HepG2 (cell line): ENCODE results near the gene ALDOA. TPM values are rescaled to one million over a fixed set of nuclear protein-coding genes. Genes with fewer than 3 reads are reported as not detected.

Experiments used
- ATAC-seq: fragments of 200-7000 bp; cut with Tn5 transposase; 3 replicates; pipeline ENCODE4 v1.9.1; 2020; ENCODE audit warnings: mild to moderate bottlenecking, moderate library complexity
- BruUV-seq: library from RNA; stranded (reverse); fragments of 400-500 nt; replicated peaks from 2 replicates; lab custom pipeline; 2021; lab: Mats Ljungman, UMichigan
- CTCF ChIA-PET: fragments of 300-600 bp; formaldehyde crosslinking; extraction: SDS; loops from one replicate; lab custom pipeline; 2021; ENCODE audit warnings: low total read pairs, inconsistent platforms, low intra/inter-chr PET ratio; lab: Yijun Ruan, JAX
- POLR2A ChIA-PET: fragments of 350-600 bp; sonication (Branson Sonifier 250); formaldehyde crosslinking; loops from one replicate; lab custom pipeline; 2020; ENCODE audit warnings: antibody characterized with exemption, inconsistent platforms; lab: Yijun Ruan, JAX
- DNase-seq: peaks from one replicate; pipeline ENCODE4 v3.0.0-alpha.2; 2015; ENCODE audit warnings: low spot score
- FAIRE-seq: peaks from 3 replicates; lab custom pipeline; 2011; peaks lifted over from hg19 to GRCh38; lab: Jason Lieb, UNC
- H2AFZ ChIP-seq: one replicate; pipeline ENCODE4 v1.6.1; 2011; ENCODE audit warnings: low read length, inconsistent platforms
- H3K27ac ChIP-seq: fragments of 300-600 bp; 3 replicates; pipeline ENCODE4 v1.8.0; 2011; ENCODE audit warnings: mixed run types, mild to moderate bottlenecking, mixed read lengths, low read length, inconsistent platforms; ENCODE audit not compliant: insufficient read depth; ENCODE audit errors: extremely low read length
- H3K27me3 ChIP-seq, 2 experiments: fragments of 200-600 bp in 1 of 2; 2 replicates in 1 of 2; 3 replicates in 1 of 2; pipeline versions ENCODE4 v1.6.0 to v1.8.0; 2011; ENCODE audit warnings: low read length in 2 of 2, mild to moderate bottlenecking in 2 of 2, moderate library complexity in 2 of 2, inconsistent platforms in 1 of 2; ENCODE audit not compliant: insufficient read depth in 2 of 2, control insufficient read depth in 1 of 2
- H3K36me3 ChIP-seq, 2 experiments: fragments of 200-600 bp in 1 of 2; replicated peaks in 1 of 2; 2 replicates in 1 of 2; 3 replicates in 1 of 2; pipeline versions ENCODE4 v1.5.1 to v1.8.0; 2011; ENCODE audit warnings: low read length in 2 of 2, inconsistent platforms in 1 of 2; ENCODE audit not compliant: insufficient read depth in 2 of 2, control insufficient read depth in 1 of 2
- H3K4me1 ChIP-seq: 2 replicates; pipeline ENCODE4 v1.5.1; 2012; ENCODE audit warnings: low read length, inconsistent platforms; ENCODE audit not compliant: insufficient read depth
- H3K4me2 ChIP-seq: 2 replicates; pipeline ENCODE4 v1.6.0; 2011; ENCODE audit warnings: low read depth, low read length, inconsistent platforms
- H3K4me3 ChIP-seq, 3 experiments: fragments of 200-600 bp in 1 of 3; sonication (generic), shearing (Covaris generic) in 1 of 3; replicated peaks in 1 of 3; 2 replicates each; pipeline ENCODE4 v1.5.1; 2011 to 2016; ENCODE audit warnings: low read length in 3 of 3, inconsistent platforms in 2 of 3, low read depth in 2 of 3, mild to moderate bottlenecking in 2 of 3, control low read depth in 1 of 3, mixed read lengths in 1 of 3; ENCODE audit not compliant: insufficient read depth in 1 of 3
- H3K79me2 ChIP-seq: one replicate; pipeline ENCODE4 v1.6.1; 2011; ENCODE audit warnings: low read length, inconsistent platforms; ENCODE audit not compliant: insufficient read depth
- H3K9ac ChIP-seq: 2 replicates; pipeline ENCODE4 v1.6.0; 2011; ENCODE audit warnings: mild to moderate bottlenecking, low read depth, low read length, inconsistent platforms; ENCODE audit not compliant: insufficient read depth
- H3K9me3 ChIP-seq: 2 replicates; pipeline ENCODE4 v1.5.1; 2012; ENCODE audit warnings: mild to moderate bottlenecking, low read length
- H4K20me1 ChIP-seq: 2 replicates; pipeline ENCODE4 v1.6.0; 2011; ENCODE audit warnings: inconsistent platforms, mild to moderate bottlenecking, low read length, moderate library complexity; ENCODE audit not compliant: insufficient read depth
- ELF1 ChIP-seq: sonication (generic); formaldehyde crosslinking; IDR thresholded peaks from 2 replicates; pipeline ENCODE4 v1.4.0; 2020; ENCODE audit warnings: missing genetic modification reagents
- ELF3 ChIP-seq: IDR thresholded peaks from 2 replicates; pipeline ENCODE4 v1.6.1; 2016; ENCODE audit warnings: missing genetic modification reagents, missing compliant biosample characterization
- FOXM1 ChIP-seq: sonication (generic); formaldehyde crosslinking; IDR thresholded peaks from 2 replicates; pipeline ENCODE4 v1.5.0; 2020; ENCODE audit warnings: missing genetic modification reagents
- KDM4B ChIP-seq: sonication (generic); formaldehyde crosslinking; IDR thresholded peaks from 2 replicates; pipeline ENCODE4 v1.4.0; 2020; ENCODE audit warnings: missing genetic modification reagents
- RARA ChIP-seq: IDR thresholded peaks from 2 replicates; pipeline ENCODE4 v1.6.1; 2016; ENCODE audit warnings: missing genetic modification reagents, missing compliant biosample characterization
- SMC3 ChIP-seq: IDR thresholded peaks from 2 replicates; pipeline ENCODE4 v1.6.1; 2011; ENCODE audit warnings: low read length, improper control_type of control experiment
- TEAD2 ChIP-seq: sonication (generic); formaldehyde crosslinking; IDR thresholded peaks from 2 replicates; pipeline ENCODE4 v1.9.0; 2021; ENCODE audit warnings: missing genetic modification reagents
- XBP1 ChIP-seq: sonication (generic); formaldehyde crosslinking; IDR thresholded peaks from 2 replicates; pipeline ENCODE4 v1.5.0; 2020; ENCODE audit warnings: missing genetic modification reagents
- YEATS4 ChIP-seq: sonication (generic); formaldehyde crosslinking; IDR thresholded peaks from 2 replicates; pipeline ENCODE4 v1.4.0; 2020; ENCODE audit warnings: missing genetic modification reagents, borderline replicate concordance
- ZMYM4 ChIP-seq: sonication (generic); formaldehyde crosslinking; IDR thresholded peaks from 2 replicates; pipeline ENCODE4 v1.8.1; 2023; ENCODE audit warnings: mild to moderate bottlenecking, missing genetic modification reagents
- ZNF101 ChIP-seq: sonication (generic); formaldehyde crosslinking; IDR thresholded peaks from 2 replicates; pipeline ENCODE4 v1.4.0; 2020; ENCODE audit warnings: mild to moderate bottlenecking, low read depth, missing genetic modification reagents, borderline replicate concordance
- ZNF343 ChIP-seq: sonication (generic); formaldehyde crosslinking; IDR thresholded peaks from 2 replicates; pipeline ENCODE4 v1.4.0; 2020; ENCODE audit warnings: mild to moderate bottlenecking, missing genetic modification reagents
- ZNF44 ChIP-seq: sonication (generic); formaldehyde crosslinking; IDR thresholded peaks from 2 replicates; pipeline ENCODE4 v1.5.1; 2020; ENCODE audit warnings: mild to moderate bottlenecking, missing genetic modification reagents
- ZNF749 ChIP-seq: sonication (generic); formaldehyde crosslinking; IDR thresholded peaks from 2 replicates; pipeline ENCODE4 v1.8.0; 2022; ENCODE audit warnings: mild to moderate bottlenecking, missing genetic modification reagents, moderate library complexity, borderline replicate concordance
- ZNF850 ChIP-seq: sonication (generic); formaldehyde crosslinking; conservative IDR thresholded peaks from 2 replicates; pipeline ENCODE4 v1.9.0; 2021; ENCODE audit warnings: mild to moderate bottlenecking, missing genetic modification reagents
- ZNF879 ChIP-seq: sonication (generic); formaldehyde crosslinking; IDR thresholded peaks from 2 replicates; pipeline ENCODE4 v1.8.1; 2023; ENCODE audit warnings: missing genetic modification reagents
- ZNF883 ChIP-seq: sonication (generic); formaldehyde crosslinking; IDR thresholded peaks from 2 replicates; pipeline ENCODE4 v1.5.1; 2020; ENCODE audit warnings: mild to moderate bottlenecking, missing genetic modification reagents; ENCODE audit errors: not compliant biosample characterization
- ZSCAN30 ChIP-seq: sonication (generic); formaldehyde crosslinking; IDR thresholded peaks from 2 replicates; pipeline ENCODE4 v1.5.0; 2020; ENCODE audit warnings: mild to moderate bottlenecking, missing genetic modification reagents
- WGBS: methylation state at CpG from one replicate; pipeline ENCODE4 v1.1.6; 2017; ENCODE audit warnings: low lambda C conversion rate; 5-methylcytosine and 5-hydroxymethylcytosine counted together
- in situ Hi-C: cut with HindIII; loops from 2 replicates; pipeline ENCODE4 v1.10.0; 2017; ENCODE audit warnings: low pct_unique_long_range_greater_than_20kb; ENCODE audit not compliant: extremely low pct_ligation_motif_present
- intact Hi-C: fragments of 100-400 bp; cut with micrococcal nuclease; formaldehyde crosslinking; loops from one replicate; pipeline ENCODE4 v1.10.0; 2022; ENCODE audit not compliant: unreplicated experiment
- polyA plus RNA-seq, 8 experiments: library from polyadenylated mRNA; depleted of rRNA in 3 of 8; stranded (reverse) in 7 of 8; unstranded in 1 of 8; fragments of >200 nt; fragmentation: Illumina TruSeq in 4 of 8; extraction: Trizol in 4 of 8; gene quantifications; 2 replicates each; pipeline versions ENCODE4 v1.2.1 to v1.2.3, GENCODE V29; 2011 to 2016; ENCODE audit warnings: low read depth in 4 of 8, missing spikeins in 1 of 8, mixed read lengths in 1 of 8; ENCODE audit not compliant: insufficient read depth in 1 of 8
- total RNA-seq, 5 experiments: library from RNA; depleted of rRNA; stranded (reverse); fragments of >200 nt; fragmentation: Illumina TruSeq; extraction: Trizol; gene quantifications; 2 replicates each; pipeline ENCODE4 v1.2.3, GENCODE V29; 2016; ENCODE audit warnings: low read depth in 1 of 5
- TF ChIP-seq, protein P1 (sequence below): sonication (generic); formaldehyde crosslinking; conservative IDR thresholded peaks from 2 replicates; pipeline ENCODE4 v1.4.0; 2020; ENCODE audit warnings: missing genetic modification reagents
- TF ChIP-seq, protein P2 (sequence below): sonication (generic); formaldehyde crosslinking; IDR thresholded peaks from 2 replicates; pipeline ENCODE4 v1.5.0; 2020; ENCODE audit warnings: missing genetic modification reagents
- TF ChIP-seq, protein P3 (sequence below): IDR thresholded peaks from 2 replicates; pipeline ENCODE4 v1.6.1; 2016; ENCODE audit warnings: control low read depth

ALDOA gene
- total and polyA plus RNA-seq, 2 of the 13 experiments (the other 11 are each of a cell fraction or from before 2014, with no cell fraction given), result 925 to 1,884 TPM

DNA sequence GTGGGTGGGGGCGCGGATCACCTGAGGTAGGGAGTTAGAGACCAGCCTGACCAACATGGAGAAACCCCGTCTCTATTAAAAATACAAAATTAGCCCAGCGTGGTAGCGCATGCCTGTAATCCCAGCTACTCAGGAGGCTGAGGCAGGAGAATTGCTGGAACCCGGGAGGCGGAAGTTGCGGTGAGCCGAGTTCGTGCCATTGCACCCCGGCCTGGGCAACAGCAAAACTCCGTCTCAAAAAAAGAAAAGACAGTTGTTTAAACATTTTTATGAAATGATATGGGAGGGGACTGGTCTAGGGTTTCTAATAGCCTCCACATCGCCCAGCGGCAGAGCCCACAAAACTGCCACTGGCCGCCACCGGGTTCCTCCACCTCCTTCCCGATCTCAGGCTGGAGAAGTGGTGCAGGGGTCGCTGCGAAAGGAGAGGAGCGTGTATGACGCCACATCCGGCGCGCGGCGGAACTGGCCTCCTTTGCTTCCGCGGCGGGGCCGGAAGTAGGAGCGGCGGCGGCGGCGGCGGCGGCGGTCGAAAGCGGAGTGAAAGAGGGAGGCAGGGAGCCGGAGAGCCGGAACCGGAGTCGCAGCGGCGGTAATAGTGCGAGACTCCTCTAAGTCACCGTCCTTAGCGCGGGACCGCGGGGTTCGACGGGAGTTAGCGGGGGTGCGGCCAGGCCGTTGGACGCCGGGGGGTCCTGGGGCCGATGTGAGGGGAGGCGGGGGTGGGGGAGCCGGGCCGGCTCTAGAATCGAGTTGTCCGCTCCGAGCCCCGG lies 10.1 kb downstream of the ALDOA start, which contains the start of gene PPP4C:
Gene PPP4C (plus strand): TSS at position 492 of the 773 bp plus-strand sequence. CDS start 384 bp downstream, outside the sequence.
- BruUV-seq, result TSS peak; percentile 99
- Histone ChIP-seq H4K20me1 (peaks cover 33% of the 10 kb centered on the region), H3K9me3 (no peaks in the 10 kb centered on the region), H3K27ac (peak within 1 kb of the TSS; percentile 82), H3K79me2 (peaks cover 38% of the 10 kb centered on the region), H3K4me2 (peak within 1 kb of the TSS; percentile 91), H3K9ac (peak within 1 kb of the TSS; percentile 90), H3K4me1 (peaks cover 66% of the 10 kb centered on the region), H3K4me3 (peak within 1 kb of the TSS; percentile 81 to 98 (median 90)), H2AFZ (no peak within 1 kb of the TSS), H3K27me3 (no peaks in the 10 kb centered on the region; a peak in 1 of 5 replicates), H3K36me3 (peaks cover 14 to 40% of the 10 kb centered on the region in 2 experiments)
- WGBS, result 3% methylated on average over 57 of the region's 67 CpGs
- ATAC-seq (peak; percentile 90), DNase-seq (peak; percentile 88), FAIRE-seq (no peak)
- in situ Hi-C loops (loop anchor here (25.0 kb wide), 1 partner anchor 562 kb away; no protein-coding TSS in a partner anchor), intact Hi-C loops (no loop called here)
- CTCF ChIA-PET, result no interaction called here
- POLR2A ChIA-PET, result interaction anchor here (0.9 to 4.3 kb wide), 7 partner anchors 9 to 22 kb away, joined by 3 to 100 read pairs (median 8); partner anchors contain the start of genes ALDOA, TBX6 and YPEL3
- TF ChIP-seq ZNF850 (CRISPR knock-in tag) (no peak), ZNF44 (CRISPR knock-in tag) (no peak; the same call in 1 of the 2 replicates), ZMYM4 (CRISPR knock-in tag) (no peak; the same call in 1 of the 2 replicates), KDM4B (peak; percentile 20; the same call in 1 of the 2 replicates), SMC3 (no peak), XBP1 (CRISPR knock-in tag) (no peak), ELF1 (peak; percentile 95), FOXM1 (CRISPR knock-in tag) (no peak), ELF3 (peak; percentile 87), ZNF883 (CRISPR knock-in tag) (no peak), ZNF749 (CRISPR knock-in tag) (peak; percentile 48; the same call in 1 of the 2 replicates), ZNF879 (CRISPR knock-in tag) (no peak), YEATS4 (peak; percentile 64), TEAD2 (no peak), ZNF101 (CRISPR knock-in tag) (no peak), ZNF343 (CRISPR knock-in tag) (no peak), ZSCAN30 (CRISPR knock-in tag) (no peak), RARA (peak; percentile 45; the same call in 1 of the 2 replicates)
- TF ChIP-seq, protein P1, sequence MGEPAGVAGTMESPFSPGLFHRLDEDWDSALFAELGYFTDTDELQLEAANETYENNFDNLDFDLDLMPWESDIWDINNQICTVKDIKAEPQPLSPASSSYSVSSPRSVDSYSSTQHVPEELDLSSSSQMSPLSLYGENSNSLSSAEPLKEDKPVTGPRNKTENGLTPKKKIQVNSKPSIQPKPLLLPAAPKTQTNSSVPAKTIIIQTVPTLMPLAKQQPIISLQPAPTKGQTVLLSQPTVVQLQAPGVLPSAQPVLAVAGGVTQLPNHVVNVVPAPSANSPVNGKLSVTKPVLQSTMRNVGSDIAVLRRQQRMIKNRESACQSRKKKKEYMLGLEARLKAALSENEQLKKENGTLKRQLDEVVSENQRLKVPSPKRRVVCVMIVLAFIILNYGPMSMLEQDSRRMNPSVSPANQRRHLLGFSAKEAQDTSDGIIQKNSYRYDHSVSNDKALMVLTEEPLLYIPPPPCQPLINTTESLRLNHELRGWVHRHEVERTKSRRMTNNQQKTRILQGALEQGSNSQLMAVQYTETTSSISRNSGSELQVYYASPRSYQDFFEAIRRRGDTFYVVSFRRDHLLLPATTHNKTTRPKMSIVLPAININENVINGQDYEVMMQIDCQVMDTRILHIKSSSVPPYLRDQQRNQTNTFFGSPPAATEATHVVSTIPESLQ (CRISPR knock-in tag), result 0 out of 2 replicates have a peak, but pooled peaks have one; percentile 67
- TF ChIP-seq, protein P2, sequence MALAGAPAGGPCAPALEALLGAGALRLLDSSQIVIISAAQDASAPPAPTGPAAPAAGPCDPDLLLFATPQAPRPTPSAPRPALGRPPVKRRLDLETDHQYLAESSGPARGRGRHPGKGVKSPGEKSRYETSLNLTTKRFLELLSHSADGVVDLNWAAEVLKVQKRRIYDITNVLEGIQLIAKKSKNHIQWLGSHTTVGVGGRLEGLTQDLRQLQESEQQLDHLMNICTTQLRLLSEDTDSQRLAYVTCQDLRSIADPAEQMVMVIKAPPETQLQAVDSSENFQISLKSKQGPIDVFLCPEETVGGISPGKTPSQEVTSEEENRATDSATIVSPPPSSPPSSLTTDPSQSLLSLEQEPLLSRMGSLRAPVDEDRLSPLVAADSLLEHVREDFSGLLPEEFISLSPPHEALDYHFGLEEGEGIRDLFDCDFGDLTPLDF, result no peak
- TF ChIP-seq, protein P3, sequence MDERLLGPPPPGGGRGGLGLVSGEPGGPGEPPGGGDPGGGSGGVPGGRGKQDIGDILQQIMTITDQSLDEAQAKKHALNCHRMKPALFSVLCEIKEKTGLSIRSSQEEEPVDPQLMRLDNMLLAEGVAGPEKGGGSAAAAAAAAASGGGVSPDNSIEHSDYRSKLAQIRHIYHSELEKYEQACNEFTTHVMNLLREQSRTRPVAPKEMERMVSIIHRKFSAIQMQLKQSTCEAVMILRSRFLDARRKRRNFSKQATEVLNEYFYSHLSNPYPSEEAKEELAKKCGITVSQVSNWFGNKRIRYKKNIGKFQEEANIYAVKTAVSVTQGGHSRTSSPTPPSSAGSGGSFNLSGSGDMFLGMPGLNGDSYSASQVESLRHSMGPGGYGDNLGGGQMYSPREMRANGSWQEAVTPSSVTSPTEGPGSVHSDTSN (CRISPR knock-in tag), result no peak
